Motor neuron (in vitro differentiated cells): ENCODE data around the gene R3HDM2. TPM values are rescaled to one million over a fixed set of nuclear protein-coding genes. Genes with fewer than 3 reads are reported as not detected.

Experiments used
- ATAC-seq, 8 experiments: fragments of 200-7000 bp; cut with Tn5 transposase; replicated peaks in 6 of 8; 2 replicates each; pipeline ENCODE4 v1.8.0; 2021; ENCODE audit warnings: mild to moderate bottlenecking in 8 of 8, moderate library complexity in 8 of 8
- H3K27ac ChIP-seq, 2 donors: fragments of 250-450 bp; sonication (Bioruptor Pico); 2 replicates each; pipeline ENCODE4 v1.9.0; 2021; ENCODE audit warnings: antibody characterized with exemption in 2 of 2, mild to moderate bottlenecking in 2 of 2, moderate library complexity in 1 of 2
- H3K4me1 ChIP-seq, 2 donors: fragments of 250-450 bp; sonication (Bioruptor Pico); replicated peaks in 1 of 2; 2 replicates each; pipeline ENCODE4 v1.6.1; 2021; ENCODE audit warnings: antibody characterized with exemption in 2 of 2, mild to moderate bottlenecking in 2 of 2, moderate library complexity in 1 of 2
- H3K4me3 ChIP-seq, 5 donors: fragments of 250-450 bp; sonication (Bioruptor Pico); 2 replicates each; pipeline ENCODE4 v1.9.0; 2021; ENCODE audit warnings: antibody characterized with exemption in 5 of 5, mild to moderate bottlenecking in 5 of 5, moderate library complexity in 4 of 5
- WGBS, 10 experiments: fragments of 450-650 bp; shearing (Covaris generic); methylation state at CpG; one replicate each; pipeline ENCODE4 v1.0.0; 2022; 5-methylcytosine and 5-hydroxymethylcytosine counted together
- in situ Hi-C, 9 experiments: fragments of 400-800 bp; cut with MboI; loops; one replicate each; pipeline ENCODE4 v1.15.0; 2021; ENCODE audit warnings: low sequenced_read_pairs in 9 of 9, low pct_unique_long_range_greater_than_20kb in 2 of 9; ENCODE audit not compliant: unreplicated experiment in 9 of 9
- total RNA-seq, 8 experiments: library from RNA; unstranded; fragments of 300-600 nt; gene quantifications; 2 replicates each; pipeline versions ENCODE4 v1.2.3 to v1.2.4, GENCODE V29; 2022

R3HDM2 gene
- total RNA-seq, 8 experiments from 2014 or later: 14.7 to 75.2 (median 31.6) TPM

GRCh38 chr12:57473392-57473791 lies 42.5 kb upstream of the R3HDM2 start:
- no peak overlapping the region for H3K27ac ChIP-seq
- in situ Hi-C loops: loop anchor here in 1 of 9 experiments (25.0 kb wide), 1 partner anchor 236 kb away; the partner anchor contains the start of gene SHMT2
- no peak overlapping the region for H3K4me3 ChIP-seq
- 0 to 100% (median 63%) methylated on average over 1 to 3 of the region's 3 CpGs; no CpG with 5 or more reads in 1 of the 10 experiments for WGBS, 10 experiments
- H3K4me1 ChIP-seq: peaks cover 0 to 13% of the 10 kb centered on the region in 2 donors
- ATAC-seq: no peak

- in situ Hi-C loops: loop anchor here in 1 of 9 experiments (25.0 kb wide), 1 partner anchor 235 kb away; the partner anchor contains the start of gene SHMT2
- no peak overlapping the region for H3K27ac ChIP-seq
- no peak for ATAC-seq
- peaks cover 0 to 11% of the 10 kb centered on the region in 2 donors for H3K4me1 ChIP-seq
- no peak overlapping the region for H3K4me3 ChIP-seq
- 58 to 100% (median 93%) methylated on average over 1 to 3 of the region's 3 CpGs; no CpG with 5 or more reads in 3 of the 10 experiments for WGBS, 10 experiments
Measured at GRCh38 chr12:57472391-57472790, 41.5 kb upstream of the R3HDM2 start.

DNA sequence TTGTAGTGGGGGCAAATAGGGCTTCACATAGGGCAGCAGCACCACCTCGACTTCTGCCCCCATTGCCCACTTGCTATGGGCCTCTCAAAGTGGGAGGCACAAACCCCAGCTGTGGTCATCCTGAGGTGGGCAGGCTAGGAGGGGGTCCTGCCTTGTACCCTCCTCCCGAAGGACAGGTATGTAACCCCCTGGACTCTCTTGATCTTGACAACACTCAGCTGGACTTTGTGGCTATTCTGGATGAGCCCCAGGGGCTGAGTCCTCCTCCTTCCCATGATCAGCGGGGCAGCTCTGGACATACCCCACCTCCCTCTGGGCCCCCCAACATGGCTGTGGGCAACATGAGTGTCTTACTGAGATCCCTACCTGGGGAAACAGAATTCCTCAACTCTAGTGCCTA lies 40.8 kb upstream of the R3HDM2 start:
- ATAC-seq: no peak
- H3K4me3 ChIP-seq: no peak overlapping the region

DNA sequence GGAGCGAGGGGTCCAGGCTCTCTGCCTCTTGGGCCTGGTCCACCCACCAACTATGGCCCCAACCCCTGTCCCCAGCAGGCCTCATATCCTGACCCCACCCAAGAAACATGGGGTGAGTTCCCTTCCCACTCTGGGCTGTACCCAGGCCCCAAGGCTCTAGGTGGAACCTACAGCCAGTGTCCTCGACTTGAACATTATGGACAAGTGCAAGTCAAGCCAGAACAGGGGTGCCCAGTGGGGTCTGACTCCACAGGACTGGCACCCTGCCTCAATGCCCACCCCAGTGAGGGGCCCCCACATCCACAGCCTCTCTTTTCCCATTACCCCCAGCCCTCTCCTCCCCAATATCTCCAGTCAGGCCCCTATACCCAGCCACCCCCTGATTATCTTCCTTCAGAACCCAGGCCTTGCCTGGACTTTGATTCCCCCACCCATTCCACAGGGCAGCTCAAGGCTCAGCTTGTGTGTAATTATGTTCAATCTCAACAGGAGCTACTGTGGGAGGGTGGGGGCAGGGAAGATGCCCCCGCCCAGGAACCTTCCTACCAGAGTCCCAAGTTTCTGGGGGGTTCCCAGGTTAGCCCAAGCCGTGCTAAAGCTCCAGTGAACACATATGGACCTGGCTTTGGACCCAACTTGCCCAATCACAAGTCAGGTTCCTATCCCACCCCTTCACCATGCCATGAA lies 40.3 kb upstream of the R3HDM2 start:
- ATAC-seq: no peak
- 60% methylated on average over 1 of the region's 4 CpGs; no CpG with 5 or more reads in 9 of the 10 experiments for WGBS, 10 experiments
- in situ Hi-C loops: loop anchor here in 1 of 9 experiments (25.0 kb wide), 1 partner anchor 234 kb away; the partner anchor contains the start of gene SHMT2

More for the DNA sequence above, 40.8 kb upstream of the R3HDM2 start:
- 40 to 94% (median 50%) methylated on average over 1 to 3 of the region's 3 CpGs; no CpG with 5 or more reads in 7 of the 10 experiments for WGBS, 10 experiments
- Histone ChIP-seq H3K4me1 (peaks cover 0 to 11% of the 10 kb centered on the region in 2 donors), H3K27ac (no peak overlapping the region)
- in situ Hi-C loops: loop anchor here in 1 of 9 experiments (25.0 kb wide), 1 partner anchor 234 kb away; the partner anchor contains the start of gene SHMT2

GRCh38 chr12:57470286-57470969 lies 39.6 kb upstream of the R3HDM2 start:
- Histone ChIP-seq H3K4me1 (peaks cover 0 to under 1% of the 10 kb centered on the region in 2 donors), H3K27ac (no peak overlapping the region), H3K4me3 (no peak overlapping the region)
- no peak for ATAC-seq
- 97 to 100% (median 100%) methylated on average over 1 to 9 of the region's 14 CpGs; no CpG with 5 or more reads in 6 of the 10 experiments for WGBS, 10 experiments
- in situ Hi-C loops: loop anchor here in 1 of 9 experiments (25.0 kb wide), 1 partner anchor 233 kb away; the partner anchor contains the start of gene SHMT2

More for the DNA sequence above, 40.3 kb upstream of the R3HDM2 start:
- Histone ChIP-seq H3K27ac (no peak overlapping the region), H3K4me1 (peaks cover 0 to 7% of the 10 kb centered on the region in 2 donors), H3K4me3 (no peak overlapping the region)

GRCh38 chr12:57469296-57470164 lies 38.7 kb upstream of the R3HDM2 start:
- no peaks in the 10 kb centered on the region for H3K4me1 ChIP-seq
- ATAC-seq: peak in 3 of 8 experiments; percentile 72 to 99 (median 99)
- H3K4me3 ChIP-seq: no peak overlapping the region
- WGBS, 10 experiments: 28 to 100% (median 89%) methylated on average over 1 to 8 of the region's 10 CpGs; no CpG with 5 or more reads in 1 of the 10 experiments
- no peak overlapping the region for H3K27ac ChIP-seq
- in situ Hi-C loops: loop anchor here in 1 of 9 experiments (25.0 kb wide), 1 partner anchor 232 kb away; the partner anchor contains the start of gene SHMT2

DNA sequence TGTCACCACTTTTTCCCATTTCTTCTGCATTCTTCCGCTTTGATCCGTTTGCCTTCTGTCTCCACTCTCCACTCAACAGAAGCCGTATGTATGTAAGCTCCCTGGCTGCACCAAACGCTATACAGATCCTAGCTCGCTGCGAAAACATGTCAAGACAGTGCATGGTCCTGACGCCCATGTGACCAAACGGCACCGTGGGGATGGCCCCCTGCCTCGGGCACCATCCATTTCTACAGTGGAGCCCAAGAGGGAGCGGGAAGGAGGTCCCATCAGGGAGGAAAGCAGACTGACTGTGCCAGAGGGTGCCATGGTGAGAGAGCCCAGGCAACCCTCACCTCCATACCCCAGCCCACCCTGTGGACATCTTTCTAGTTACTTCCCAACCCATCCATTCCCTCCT lies 37.1 kb upstream of the R3HDM2 start:
- in situ Hi-C loops: loop anchor here in 1 of 9 experiments (25.0 kb wide), 1 partner anchor 231 kb away; the partner anchor contains the start of gene SHMT2
- no peak for ATAC-seq
- H3K4me1 ChIP-seq: peaks cover 0 to 2% of the 10 kb centered on the region in 2 donors
- H3K27ac ChIP-seq: no peak overlapping the region
- H3K4me3 ChIP-seq: no peak overlapping the region
- 72 to 100% (median 86%) methylated on average over 1 to 9 of the region's 11 CpGs; no CpG with 5 or more reads in 2 of the 10 experiments for WGBS, 10 experiments

DNA sequence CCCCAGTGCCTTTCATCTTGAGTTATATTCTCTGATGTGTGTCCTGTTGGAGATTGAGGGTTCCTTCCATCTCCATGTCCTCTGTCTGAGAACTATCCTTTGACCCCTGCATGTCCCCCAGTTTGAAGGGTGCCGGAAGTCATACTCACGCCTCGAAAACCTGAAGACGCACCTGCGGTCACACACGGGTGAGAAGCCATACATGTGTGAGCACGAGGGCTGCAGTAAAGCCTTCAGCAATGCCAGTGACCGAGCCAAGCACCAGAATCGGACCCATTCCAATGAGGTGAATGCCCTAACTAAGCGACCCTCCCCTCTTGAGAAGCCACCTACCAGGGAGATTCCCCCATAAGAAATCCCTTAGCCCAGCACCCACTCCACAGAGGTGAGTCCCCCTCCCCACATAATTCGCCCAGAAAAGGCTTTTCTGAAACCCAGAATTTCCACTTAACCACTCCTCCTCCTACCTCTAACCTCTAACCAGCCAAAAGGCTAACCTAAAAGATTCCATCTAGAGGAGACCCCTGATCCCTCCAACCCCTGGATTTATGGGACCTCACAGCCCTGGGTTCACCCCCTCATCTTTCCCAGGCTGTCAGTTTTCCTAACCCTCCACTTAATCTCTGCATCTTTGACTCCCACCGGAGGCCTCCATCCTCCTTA lies 36.5 kb upstream of the R3HDM2 start:
- in situ Hi-C loops: loop anchor here in 1 of 9 experiments (25.0 kb wide), 1 partner anchor 230 kb away; the partner anchor contains the start of gene SHMT2
- no peak overlapping the region for H3K27ac ChIP-seq
- no peak for ATAC-seq
- H3K4me1 ChIP-seq: peaks cover 0 to 7% of the 10 kb centered on the region in 2 donors
- 53 to 100% (median 96%) methylated on average over 1 to 5 of the region's 12 CpGs for WGBS, 10 experiments
- no peak overlapping the region for H3K4me3 ChIP-seq

DNA sequence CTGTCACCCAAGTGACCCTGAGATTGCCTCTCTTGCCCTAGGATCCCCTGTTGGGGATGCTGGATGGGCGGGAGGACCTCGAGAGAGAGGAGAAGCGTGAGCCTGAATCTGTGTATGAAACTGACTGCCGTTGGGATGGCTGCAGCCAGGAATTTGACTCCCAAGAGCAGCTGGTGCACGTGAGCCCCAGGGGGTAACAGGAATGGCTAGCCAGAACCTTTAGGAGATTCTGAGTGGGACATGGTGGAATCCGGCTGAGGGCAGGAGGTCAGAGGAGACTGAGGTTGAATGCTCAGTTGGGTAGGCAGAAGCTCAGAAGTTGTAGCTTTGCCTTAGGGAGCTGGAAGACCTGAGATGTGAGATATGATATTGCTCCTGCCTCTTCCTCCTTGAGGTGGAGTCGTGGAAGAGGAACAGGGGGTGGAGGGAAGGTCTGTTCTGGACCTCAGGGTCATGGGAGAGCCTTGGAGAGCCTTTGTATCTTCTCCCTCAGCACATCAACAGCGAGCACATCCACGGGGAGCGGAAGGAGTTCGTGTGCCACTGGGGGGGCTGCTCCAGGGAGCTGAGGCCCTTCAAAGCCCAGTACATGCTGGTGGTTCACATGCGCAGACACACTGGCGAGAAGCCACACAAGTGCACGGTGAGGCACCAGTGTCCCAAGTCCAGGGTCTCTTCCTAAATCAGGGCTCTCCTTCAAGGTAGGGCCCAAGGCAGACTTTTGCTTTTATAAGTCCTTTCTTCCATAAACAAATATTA lies 35.1 kb upstream of the R3HDM2 start:
- H3K4me3 ChIP-seq: no peak overlapping the region
- in situ Hi-C loops: loop anchor here in 1 of 9 experiments (25.0 kb wide), 1 partner anchor 229 kb away; the partner anchor contains the start of gene SHMT2
- 59 to 100% (median 87%) methylated on average over 1 to 8 of the region's 14 CpGs; no CpG with 5 or more reads in 3 of the 10 experiments for WGBS, 10 experiments
- peaks cover under 1 to 8% of the 10 kb centered on the region in 2 donors for H3K4me1 ChIP-seq
- H3K27ac ChIP-seq: no peak overlapping the region
- no peak for ATAC-seq

DNA sequence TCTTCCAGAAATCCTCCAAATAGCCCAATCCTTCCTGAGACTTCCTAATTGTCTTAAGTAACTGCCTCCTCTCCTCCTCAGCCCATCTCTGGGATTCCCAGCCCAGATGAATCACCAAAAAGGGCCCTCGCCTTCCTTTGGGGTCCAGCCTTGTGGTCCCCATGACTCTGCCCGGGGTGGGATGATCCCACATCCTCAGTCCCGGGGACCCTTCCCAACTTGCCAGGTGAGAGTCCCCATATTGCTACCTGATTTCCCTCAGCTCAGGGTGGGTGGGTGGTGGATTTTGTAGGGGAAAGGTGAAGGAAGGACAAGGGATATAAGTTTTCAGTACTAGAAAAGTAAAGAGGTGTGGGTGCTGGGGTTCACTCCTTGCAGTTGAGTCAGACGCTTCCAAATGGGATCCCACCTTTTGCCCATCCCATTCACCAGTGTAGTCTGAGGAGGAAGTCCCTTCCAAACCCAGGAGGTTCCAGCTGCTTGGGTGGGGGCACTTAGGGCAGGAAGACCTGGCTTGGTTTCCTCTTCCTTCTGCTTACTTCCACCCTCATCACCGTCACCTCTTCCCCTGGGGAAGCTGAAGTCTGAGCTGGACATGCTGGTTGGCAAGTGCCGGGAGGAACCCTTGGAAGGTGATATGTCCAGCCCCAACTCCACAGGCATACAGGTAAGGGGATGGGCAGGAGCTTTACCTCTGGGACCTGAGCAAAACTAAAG lies 34.3 kb upstream of the R3HDM2 start:
- in situ Hi-C loops: loop anchor here in 1 of 9 experiments (25.0 kb wide), 1 partner anchor 228 kb away; the partner anchor contains the start of gene SHMT2
- ATAC-seq: no peak
- 80 to 100% (median 90%) methylated on average over 1 to 4 of the region's 6 CpGs; no CpG with 5 or more reads in 6 of the 10 experiments for WGBS, 10 experiments

More for the DNA sequence above, 34.3 kb upstream of the R3HDM2 start:
- H3K4me3 ChIP-seq: no peak overlapping the region
- H3K27ac ChIP-seq: no peak overlapping the region
- H3K4me1 ChIP-seq: peaks cover 5 to 11% of the 10 kb centered on the region in 2 donors
